Thyroid gland (tissue), 4 donors: ENCODE data around the gene CEP97. TPM values are rescaled to one million over a fixed set of nuclear protein-coding genes. Genes with fewer than 3 reads are reported as not detected.
"Not testable (repeated sequence)": the region's sequence is repeated elsewhere in the genome, so short reads cannot be mapped to it uniquely, and the experiment has no call there.

Source experiments
- DNase-seq, 2 donors: peaks; one replicate each; pipeline ENCODE4 v3.0.0-alpha.2; 2019
- H3K27ac ChIP-seq, 3 donors: fragments of 200-600 bp; sonication (generic); 1 replicate in 2 of 3; 2 replicates in 1 of 3; pipeline ENCODE4 v1.5.1; 2016 to 2019; ENCODE audit warnings: mild to moderate bottlenecking in 1 of 3, moderate library complexity in 1 of 3
- H3K27me3 ChIP-seq: fragments of 200-600 bp; sonication (generic); one replicate; pipeline ENCODE4 v1.5.1; 2019
- H3K36me3 ChIP-seq, 2 donors: fragments of 200-600 bp; sonication (generic); one replicate each; pipeline ENCODE4 v1.5.1; 2016 to 2019
- H3K4me1 ChIP-seq, 2 donors: fragments of 200-600 bp; sonication (generic); one replicate each; pipeline ENCODE4 v1.5.1; 2017 to 2019
- H3K4me3 ChIP-seq, 3 donors: fragments of 200-600 bp; sonication (generic); replicated peaks in 1 of 3; 1 replicate in 2 of 3; 2 replicates in 1 of 3; pipeline ENCODE4 v1.5.1; 2016; ENCODE audit warnings: mild to moderate bottlenecking in 1 of 3
- H3K9me3 ChIP-seq: fragments of 200-600 bp; sonication (generic); one replicate; pipeline ENCODE4 v1.5.1; 2017
- CTCF ChIP-seq, 6 experiments: fragments of 200-600 bp in 3 of 6; fragments of 450-650 bp in 3 of 6; sonication (generic) in 3 of 6; IDR thresholded peaks; one replicate each; pipeline ENCODE4 v1.5.1; 2016 to 2019; ENCODE audit warnings: antibody characterized with exemption in 6 of 6, mild to moderate bottlenecking in 2 of 6, inconsistent platforms in 1 of 6, moderate library complexity in 1 of 6
- POLR2A ChIP-seq, 2 donors: fragments of 450-650 bp; IDR thresholded peaks; one replicate each; pipeline ENCODE4 v1.6.1; 2017; ENCODE audit warnings: antibody characterized with exemption in 2 of 2, mild to moderate bottlenecking in 2 of 2, moderate library complexity in 1 of 2
- whole genome bisulfite sequencing, 2 donors: methylation state at CpG; one replicate each; pipeline ENCODE4 v1.1.5; 2017; 5-methylcytosine and 5-hydroxymethylcytosine counted together
- intact Hi-C: fragments of 100-400 bp; cut with DNase I; formaldehyde crosslinking; loops from one replicate; pipeline ENCODE4 v1.15.1; 2023
- total RNA-seq, 4 donors: library from RNA; depleted of rRNA; stranded (reverse); fragments of >200 nt; gene quantifications; one replicate each; pipeline ENCODE4 v1.2.3, GENCODE V29; 2016

The CEP97 gene
- total RNA-seq, 4 donors from 2014 or later = 7.3 to 13.3 (median 8.2) TPM

DNA sequence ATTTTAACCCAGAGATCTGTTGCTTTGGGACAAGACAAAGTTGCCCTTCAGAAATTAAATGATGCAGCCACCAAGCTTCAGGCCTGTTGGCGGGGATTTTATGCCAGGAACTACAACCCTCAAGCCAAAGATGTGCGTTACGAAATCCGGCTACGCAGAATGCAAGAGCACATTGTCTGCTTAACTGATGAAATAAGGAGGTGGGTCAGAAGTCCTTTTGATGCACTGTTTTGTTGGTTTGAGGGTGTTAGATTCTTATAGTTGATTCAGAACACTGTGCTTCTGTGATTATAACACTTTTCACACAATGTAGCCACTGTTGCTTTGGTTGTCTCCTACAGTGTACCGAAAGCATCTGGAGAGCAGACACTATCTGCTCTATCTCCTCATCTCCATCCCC lies 33.8 kb downstream of the CEP97 start:
- Histone ChIP-seq H3K27ac (no peak overlapping the region), H3K4me3 (no peak overlapping the region), H3K4me1 (no peaks in the 10 kb centered on the region), H3K9me3 (no peaks in the 10 kb centered on the region), H3K27me3 (no peaks in the 10 kb centered on the region), H3K36me3 (peaks cover 17% of the 10 kb centered on the region in 2 donors)
- 94% methylated on average over 6 of the region's 6 CpGs for WGBS, 2 donors
- intact Hi-C loops = no loop called here
- no peak for DNase-seq
- TF ChIP-seq CTCF (IDR thresholded peaks at IDR 0.05) = no peak
- no peak for TF ChIP-seq POLR2A (IDR thresholded peaks at IDR 0.05)

DNA sequence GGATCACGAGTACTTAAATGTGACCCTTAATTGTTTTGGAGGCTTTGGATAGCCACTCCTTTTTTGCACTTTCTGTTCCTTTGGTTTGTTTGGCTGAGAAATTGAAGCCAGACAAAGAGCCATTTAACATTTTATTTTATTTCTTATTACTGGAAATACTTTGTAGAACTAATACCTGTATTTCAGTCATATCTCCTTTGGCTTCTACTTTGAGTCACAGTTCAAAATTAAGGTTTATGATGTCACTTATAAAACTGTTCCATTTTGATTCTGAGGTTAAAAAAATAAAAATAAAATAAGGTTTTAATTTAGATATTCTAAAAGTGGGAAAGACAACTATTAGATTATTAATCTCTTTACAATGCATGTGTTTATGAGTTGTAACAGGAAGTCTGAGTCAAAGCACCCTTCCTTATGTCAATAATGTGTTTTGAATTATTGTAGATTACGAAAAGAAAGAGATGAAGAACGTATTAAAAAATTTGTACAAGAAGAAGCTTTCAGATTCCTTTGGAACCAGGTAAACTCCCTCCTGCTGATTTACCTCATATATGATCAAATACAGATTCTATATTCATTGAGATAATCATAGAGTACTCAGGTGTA lies 37.7 kb downstream of the CEP97 start:
- Histone ChIP-seq H3K4me3 (no peak overlapping the region), H3K36me3 (peaks cover 5 to 9% of the 10 kb centered on the region in 2 donors), H3K9me3 (no peaks in the 10 kb centered on the region), H3K4me1 (no peaks in the 10 kb centered on the region), H3K27ac (no peak overlapping the region), H3K27me3 (no peaks in the 10 kb centered on the region)
- no peak for DNase-seq
- intact Hi-C loops = no loop called here
- WGBS, 2 donors = 86 to 88% methylated on average over 3 of the region's 3 CpGs
- TF ChIP-seq POLR2A (IDR thresholded peaks at IDR 0.05) (no peak), CTCF (IDR thresholded peaks at IDR 0.05) (no peak)

- not testable (repeated sequence) for H3K36me3 ChIP-seq, H3K4me1 ChIP-seq, H3K9me3 ChIP-seq, H3K27me3 ChIP-seq, H3K4me3 ChIP-seq, H3K27ac ChIP-seq, DNase-seq
- intact Hi-C loops = loop anchor here (10.0 kb wide), 1 partner anchor 53 kb away; the partner anchor contains the start of gene CEP97
- 89 to 97% methylated on average over 6 of the region's 6 CpGs for WGBS, 2 donors
These were observed 53.4 kb downstream of the CEP97 start for GRCh38 chr3:101777745-101778281.

GRCh38 chr3:101778385-101779046 lies 54.1 kb downstream of the CEP97 start:
- H3K27ac ChIP-seq = peak overlapping the region; percentile 34 to 90 (median 58)
- intact Hi-C loops = loop anchor here (10.0 kb wide), 1 partner anchor 54 kb away; the partner anchor contains the start of gene CEP97

More at GRCh38 chr3:101778385-101779046, 54.1 kb downstream of the CEP97 start:
- WGBS, 2 donors = 41 to 53% methylated on average over 10 to 13 of the region's 21 CpGs
- Histone ChIP-seq H3K36me3 (peaks cover 4 to 10% of the 10 kb centered on the region in 2 donors), H3K4me1 (peaks cover 6 to 8% of the 10 kb centered on the region in 2 donors), H3K27me3 (no peaks in the 10 kb centered on the region), H3K9me3 (no peaks in the 10 kb centered on the region), H3K4me3 (peak overlapping the region; percentile 87 to 94 (median 88))
- TF ChIP-seq CTCF (IDR thresholded peaks at IDR 0.05) (no peak), POLR2A (IDR thresholded peaks at IDR 0.05) (no peak)
- no peak for DNase-seq
